Left cardiac atrium (tissue), 4 donors: ENCODE data around the gene SCAF8. TPM values are rescaled to one million over a fixed set of nuclear protein-coding genes. Genes with fewer than 3 reads are reported as not detected.

Experiments used
- ATAC-seq, 2 donors: fragments of 200-7000 bp; cut with Tn5 transposase; one replicate each; pipeline ENCODE4 v1.9.1; 2020; ENCODE audit warnings: mild to moderate bottlenecking in 2 of 2, moderate library complexity in 2 of 2
- DNase-seq: peaks from one replicate; pipeline ENCODE4 v3.0.0-alpha.2; 2020
- intact Hi-C, 2 donors: fragments of 100-400 bp; cut with DNase I; formaldehyde crosslinking; loops; one replicate each; pipeline versions ENCODE4 v1.14.1 to v1.15.1; 2022 to 2023
- total RNA-seq, 2 donors: library from RNA; stranded (reverse); fragmentation: NEBNext Ultra II Directional; extraction: Animal tissue kit (Norgen Biotek cat#: 25700); gene quantifications; one replicate each; pipeline ENCODE4 v1.2.1, GENCODE V29; 2021
- donor health status: DM: no; HTN: yes; CAD: no.
- donor health status: DM: no; HTN: yes; CAD: no; lungs with severe emphysema.
- donor health status: DM: yes; HTN: yes; CAD: no.
- donor health status: Dilated cardiomyopathy.

SCAF8 gene
- total RNA-seq, 2 donors from 2014 or later: 37.8 to 44.1 TPM

- ATAC-seq (no peak), DNase-seq (no peak)
- intact Hi-C loops: no loop called here
Measured at GRCh38 chr6:154814063-154814462, 80.8 kb downstream of the SCAF8 start.

- ATAC-seq: no peak
- no peak for DNase-seq
- intact Hi-C loops: no loop called here
Measured at GRCh38 chr6:154815938-154816820, 83.0 kb downstream of the SCAF8 start.

GRCh38 chr6:154821099-154821498, 87.9 kb downstream of the SCAF8 start:
- intact Hi-C loops: no loop called here
- DNase-seq (no peak), ATAC-seq (no peak)

- intact Hi-C loops: no loop called here
- DNase-seq (no peak), ATAC-seq (no peak)
Measured at GRCh38 chr6:154821638-154822037, 88.4 kb downstream of the SCAF8 start.

GRCh38 chr6:154822947-154823558, 89.8 kb downstream of the SCAF8 start:
- intact Hi-C loops: no loop called here
- DNase-seq (no peak), ATAC-seq (peak; percentile 77 to 80)

- intact Hi-C loops: no loop called here
- ATAC-seq: peak; percentile 27 to 30
Measured at GRCh38 chr6:154824076-154824475, 90.9 kb downstream of the SCAF8 start.

GRCh38 chr6:154829970-154830369, 96.8 kb downstream of the SCAF8 start:
- ATAC-seq (no peak), DNase-seq (no peak)
- intact Hi-C loops: no loop called here

More at GRCh38 chr6:154824076-154824475, 90.9 kb downstream of the SCAF8 start:
- no peak for DNase-seq

GRCh38 chr6:154830771-154831170, 97.6 kb downstream of the SCAF8 start:
- intact Hi-C loops: no loop called here
- no peak for DNase-seq

GRCh38 chr6:154835307-154835706, 102.1 kb downstream of the SCAF8 start:
- ATAC-seq: no peak
- DNase-seq: no peak
- intact Hi-C loops: no loop called here

More at GRCh38 chr6:154830771-154831170, 97.6 kb downstream of the SCAF8 start:
- ATAC-seq: no peak

GRCh38 chr6:154839546-154839945, 106.3 kb downstream of the SCAF8 start:
- intact Hi-C loops: no loop called here
- DNase-seq (no peak), ATAC-seq (no peak)

GRCh38 chr6:154840363-154840762, 107.1 kb downstream of the SCAF8 start:
- intact Hi-C loops: no loop called here

GRCh38 chr6:154841109-154841508, 107.9 kb downstream of the SCAF8 start:
- ATAC-seq (no peak), DNase-seq (no peak)
- intact Hi-C loops: no loop called here

More at GRCh38 chr6:154840363-154840762, 107.1 kb downstream of the SCAF8 start:
- ATAC-seq (no peak), DNase-seq (no peak)

- DNase-seq: no peak
- peak in 1 of 2 donors; percentile 41 for ATAC-seq
- intact Hi-C loops: no loop called here
Measured at GRCh38 chr6:154842833-154843232, 109.6 kb downstream of the SCAF8 start.

- ATAC-seq (no peak), DNase-seq (no peak)
- intact Hi-C loops: no loop called here
Measured at GRCh38 chr6:154847318-154847717, 114.1 kb downstream of the SCAF8 start.

- ATAC-seq (no peak), DNase-seq (no peak)
- intact Hi-C loops: no loop called here
Measured at GRCh38 chr6:154848580-154848979, 115.4 kb downstream of the SCAF8 start.

- intact Hi-C loops: no loop called here
- DNase-seq: no peak
- ATAC-seq: no peak
Measured at GRCh38 chr6:154849475-154849874, 116.3 kb downstream of the SCAF8 start.

- intact Hi-C loops: no loop called here
- DNase-seq: no peak
- ATAC-seq: no peak
Measured at GRCh38 chr6:154852687-154853086, 119.5 kb downstream of the SCAF8 start.

GRCh38 chr6:154857529-154857928, 124.3 kb downstream of the SCAF8 start:
- ATAC-seq (no peak), DNase-seq (no peak)
- intact Hi-C loops: no loop called here

- no peak for DNase-seq
- intact Hi-C loops: no loop called here
- no peak for ATAC-seq
Measured at GRCh38 chr6:154861825-154862224, 128.6 kb downstream of the SCAF8 start.

GRCh38 chr6:154862536-154862935, 129.3 kb downstream of the SCAF8 start:
- intact Hi-C loops: no loop called here
- ATAC-seq (no peak), DNase-seq (no peak)

- ATAC-seq (no peak), DNase-seq (no peak)
- intact Hi-C loops: no loop called here
Measured at GRCh38 chr6:154864066-154864430, 130.8 kb downstream of the SCAF8 start.
